NB4 (cell line): ENCODE results near the gene STKLD1.

Experiments used
- CTCF ChIP-seq: IDR thresholded peaks from one replicate; pipeline ENCODE4 v1.5.1; 2012; ENCODE audit warnings: low read depth, low read length
- POLR2A ChIP-seq: IDR thresholded peaks from 2 replicates; pipeline ENCODE4 v1.6.1; 2011; ENCODE audit warnings: mild to moderate bottlenecking; ENCODE audit not compliant: insufficient read length; ENCODE audit errors: extremely low read depth

DNA sequence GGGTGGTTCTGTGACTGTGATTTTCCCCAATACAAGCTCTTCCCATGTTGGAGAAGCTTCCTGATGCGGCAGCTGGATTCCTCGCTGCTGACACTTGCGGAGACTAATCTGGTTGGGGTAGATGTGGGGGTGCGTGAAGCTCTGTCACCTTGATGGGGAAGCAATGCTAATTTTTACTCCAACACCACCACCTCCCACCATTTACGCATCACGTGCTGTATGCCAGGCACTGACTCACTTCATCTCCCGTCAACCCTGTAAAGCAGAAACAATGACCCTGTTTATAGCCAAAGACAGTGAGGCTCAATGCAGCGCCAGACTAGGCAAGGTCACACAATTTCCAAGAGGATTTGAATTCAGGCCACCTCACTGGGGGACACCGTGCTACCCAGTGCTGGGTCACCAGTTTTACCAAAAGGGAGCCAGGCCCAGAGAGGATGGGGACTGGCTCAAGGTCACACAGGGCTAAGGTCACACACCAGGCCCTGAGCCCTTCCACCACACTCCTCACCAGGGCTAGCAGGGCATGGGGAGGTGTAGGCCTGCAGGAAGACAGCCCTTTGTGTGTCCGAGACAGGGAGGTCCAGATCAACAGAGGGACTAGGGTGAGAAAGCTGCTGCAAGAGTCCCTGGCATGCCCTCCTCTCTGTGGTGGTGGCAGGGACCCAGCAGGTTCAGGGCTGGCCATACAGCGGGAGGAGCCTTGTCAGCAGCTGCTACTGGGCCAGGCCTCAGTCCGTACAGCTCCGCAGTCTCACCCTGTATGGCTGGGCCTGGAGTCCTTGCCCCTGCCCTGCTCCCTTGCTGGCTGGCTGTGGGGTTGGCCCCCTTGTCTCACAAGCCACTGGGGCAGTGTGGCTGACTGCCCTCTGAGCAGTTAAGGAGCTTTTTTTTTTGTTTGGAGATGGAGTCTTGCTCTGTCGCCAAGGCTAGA, 3.3 kb downstream of the STKLD1 start:
- no peak for TF ChIP-seq CTCF
- no peak for TF ChIP-seq POLR2A
